ENCODE results near the gene PLEKHG3. TPM values are rescaled to one million over a fixed set of nuclear protein-coding genes. Genes with fewer than 3 reads are reported as not detected.

PLEKHG3 gene
- total RNA-seq, 5 donors from 2014 or later (not counting 1 experiment from before 2014, with no cell fraction given), result 12.4 to 58.2 (median 27.3) TPM

GRCh38 chr14:64759555-64759938 lies 55.3 kb downstream of the PLEKHG3 start:
- ChIA-PET POLR2A (no interaction called here), CTCF (interaction anchor here (0.6 to 1.3 kb wide), 4 partner anchors 9 to 134 kb away, joined by 3 to 4 read pairs (median 3); no protein-coding TSS in a partner anchor)
- Mint-ChIP-seq H3K27ac (peak overlapping the region in 1 of 2 donors; percentile 49), H3K4me1 (peaks cover 17 to 98% (median 82%) of the 10 kb centered on the region in 3 donors), H3K9me3 (no peaks in the 10 kb centered on the region), H3K27me3 (peaks cover 0 to 6% of the 10 kb centered on the region in 2 donors), H3K4me3 (no peak overlapping the region), H3K36me3 (no peaks in the 10 kb centered on the region)
- peak overlapping the region; percentile 80 for H3K27ac ChIP-seq (ENCODE audit: low read length)
- ATAC-seq (replicated peaks in 1 of 4) (no peak), DNase-seq (no peak)
- no peaks in the 10 kb centered on the region for H3K36me3 ChIP-seq (ENCODE audit: control insufficient read depth in 2 of 2, extremely low read depth in 1 of 2, insufficient read depth in 1 of 2, low read length in 1 of 2)
- 89% methylated on average over 6 of the region's 6 CpGs for WGBS (ENCODE audit: insufficient coverage)
- no peaks in the 10 kb centered on the region for H3K9me3 ChIP-seq
- H3K4me1 ChIP-seq (ENCODE audit: control insufficient read depth in 1 of 2, extremely low read depth in 1 of 2, insufficient read depth in 2 of 2, low read length in 2 of 2), result peaks cover 0 to 95% of the 10 kb centered on the region in 2 experiments
- H3K4me3 ChIP-seq (ENCODE audit: control insufficient read depth in 1 of 2, extremely low read depth in 1 of 2, low read length in 1 of 2), result no peak overlapping the region
- peaks cover 0 to 14% of the 10 kb centered on the region in 2 experiments for H3K27me3 ChIP-seq (replicated peaks in 1 of 2; ENCODE audit: control insufficient read depth in 2 of 2, extremely low read depth in 1 of 2, insufficient read depth in 2 of 2, low read length in 1 of 2)

GRCh38 chr14:64760146-64760755 lies 56.0 kb downstream of the PLEKHG3 start:
- POLR2A ChIA-PET, result no interaction called here
- Mint-ChIP-seq H3K9me3 (no peaks in the 10 kb centered on the region), H3K36me3 (no peaks in the 10 kb centered on the region), H3K27ac (peak overlapping the region in 1 of 2 donors; percentile 46), H3K4me3 (no peak overlapping the region), H3K27me3 (peaks cover 0 to 3% of the 10 kb centered on the region in 2 donors), H3K4me1 (peaks cover 21 to 95% (median 81%) of the 10 kb centered on the region in 3 donors)
- Histone ChIP-seq H3K4me3 (ENCODE audit: control insufficient read depth in 1 of 2, extremely low read depth in 1 of 2, low read length in 1 of 2) (no peak overlapping the region), H3K27me3 (replicated peaks in 1 of 2; ENCODE audit: control insufficient read depth in 2 of 2, extremely low read depth in 1 of 2, insufficient read depth in 2 of 2, low read length in 1 of 2) (peaks cover 0 to 17% of the 10 kb centered on the region in 2 experiments), H3K9me3 (no peaks in the 10 kb centered on the region), H3K27ac (ENCODE audit: low read length) (no peak overlapping the region), H3K36me3 (ENCODE audit: control insufficient read depth in 2 of 2, extremely low read depth in 1 of 2, insufficient read depth in 1 of 2, low read length in 1 of 2) (no peaks in the 10 kb centered on the region), H3K4me1 (ENCODE audit: control insufficient read depth in 1 of 2, extremely low read depth in 1 of 2, insufficient read depth in 2 of 2, low read length in 2 of 2) (peaks cover 0 to 93% of the 10 kb centered on the region in 2 experiments)
- 42% methylated on average over 5 of the region's 8 CpGs for WGBS (ENCODE audit: insufficient coverage)
- DNase-seq (peak in 33 of 35 experiments; percentile 9 to 74 (median 46)), ATAC-seq (replicated peaks in 1 of 4) (no peak)
- CTCF ChIA-PET, result interaction anchor here (0.6 to 1.3 kb wide), 3 partner anchors 8 to 132 kb away, joined by 3 read pairs; no protein-coding TSS in a partner anchor

GRCh38 chr14:64760916-64761315 lies 56.7 kb downstream of the PLEKHG3 start:
- H3K9me3 ChIP-seq, result no peaks in the 10 kb centered on the region
- H3K4me3 ChIP-seq (ENCODE audit: control insufficient read depth in 1 of 2, extremely low read depth in 1 of 2, low read length in 1 of 2), result no peak overlapping the region
- 89% methylated on average over 5 of the region's 5 CpGs for WGBS (ENCODE audit: insufficient coverage)
- H3K36me3 Mint-ChIP-seq, result no peaks in the 10 kb centered on the region
- no peak overlapping the region for H3K27ac ChIP-seq (ENCODE audit: low read length)
- peaks cover 0 to 87% of the 10 kb centered on the region in 2 experiments for H3K4me1 ChIP-seq (ENCODE audit: control insufficient read depth in 1 of 2, extremely low read depth in 1 of 2, insufficient read depth in 2 of 2, low read length in 2 of 2)
- peaks cover 0 to 18% of the 10 kb centered on the region in 2 experiments for H3K27me3 ChIP-seq (replicated peaks in 1 of 2; ENCODE audit: control insufficient read depth in 2 of 2, extremely low read depth in 1 of 2, insufficient read depth in 2 of 2, low read length in 1 of 2)
- H3K36me3 ChIP-seq (ENCODE audit: control insufficient read depth in 2 of 2, extremely low read depth in 1 of 2, insufficient read depth in 1 of 2, low read length in 1 of 2), result no peaks in the 10 kb centered on the region
- no peak for ATAC-seq (replicated peaks in 1 of 4)
- DNase-seq, result no peak
- peaks cover 26 to 90% (median 74%) of the 10 kb centered on the region in 3 donors for H3K4me1 Mint-ChIP-seq
- ChIA-PET POLR2A (no interaction called here), CTCF (interaction anchor here (0.8 to 1.0 kb wide), 2 partner anchors 14 to 64 kb away, joined by 4 read pairs; no protein-coding TSS in a partner anchor)
- peak overlapping the region in 1 of 2 donors; percentile 36 for H3K27ac Mint-ChIP-seq
- no peak overlapping the region for H3K4me3 Mint-ChIP-seq
- peaks cover 0 to 3% of the 10 kb centered on the region in 2 donors for H3K27me3 Mint-ChIP-seq
- H3K9me3 Mint-ChIP-seq, result no peaks in the 10 kb centered on the region

- Mint-ChIP-seq H3K4me3 (no peak overlapping the region), H3K4me1 (peaks cover 30 to 87% (median 69%) of the 10 kb centered on the region in 3 donors), H3K27me3 (peaks cover 0 to 3% of the 10 kb centered on the region in 2 donors), H3K27ac (peak overlapping the region in 1 of 2 donors; percentile 6), H3K9me3 (no peaks in the 10 kb centered on the region), H3K36me3 (no peaks in the 10 kb centered on the region)
- Histone ChIP-seq H3K9me3 (no peaks in the 10 kb centered on the region), H3K27ac (ENCODE audit: low read length) (no peak overlapping the region), H3K27me3 (replicated peaks in 1 of 2; ENCODE audit: control insufficient read depth in 2 of 2, extremely low read depth in 1 of 2, insufficient read depth in 2 of 2, low read length in 1 of 2) (peaks cover 0 to 18% of the 10 kb centered on the region in 2 experiments), H3K36me3 (ENCODE audit: control insufficient read depth in 2 of 2, extremely low read depth in 1 of 2, insufficient read depth in 1 of 2, low read length in 1 of 2) (no peaks in the 10 kb centered on the region), H3K4me1 (ENCODE audit: control insufficient read depth in 1 of 2, extremely low read depth in 1 of 2, insufficient read depth in 2 of 2, low read length in 2 of 2) (peaks cover 0 to 82% of the 10 kb centered on the region in 2 experiments), H3K4me3 (ENCODE audit: control insufficient read depth in 1 of 2, extremely low read depth in 1 of 2, low read length in 1 of 2) (no peak overlapping the region)
- POLR2A ChIA-PET, result interaction anchor here in 1 of 2 donors (1.0 kb wide), 1 partner anchor 89 kb away, joined by 3 read pairs; no protein-coding TSS in a partner anchor
- no peak for ATAC-seq (replicated peaks in 1 of 4)
- CTCF ChIA-PET, result interaction anchor here (0.8 to 1.2 kb wide), 8 partner anchors 11 to 332 kb away, joined by 3 to 8 read pairs (median 4); no protein-coding TSS in a partner anchor
- 78% methylated on average over 1 of the region's 5 CpGs for WGBS (ENCODE audit: insufficient coverage)
- no peak for DNase-seq
These were observed 57.3 kb downstream of the PLEKHG3 start for GRCh38 chr14:64761441-64762043.

- H3K27me3 ChIP-seq (replicated peaks in 1 of 2; ENCODE audit: control insufficient read depth in 2 of 2, extremely low read depth in 1 of 2, insufficient read depth in 2 of 2, low read length in 1 of 2), result peaks cover 0 to 18% of the 10 kb centered on the region in 2 experiments
- Mint-ChIP-seq H3K9me3 (no peaks in the 10 kb centered on the region), H3K4me3 (no peak overlapping the region), H3K4me1 (peaks cover 30 to 79% (median 62%) of the 10 kb centered on the region in 3 donors), H3K27ac (peak overlapping the region in 1 of 2 donors; percentile 12), H3K27me3 (peaks cover 0 to 3% of the 10 kb centered on the region in 2 donors), H3K36me3 (no peaks in the 10 kb centered on the region)
- 63% methylated on average over 14 of the region's 19 CpGs for WGBS (ENCODE audit: insufficient coverage)
- no peak for ATAC-seq (replicated peaks in 1 of 4)
- POLR2A ChIA-PET, result interaction anchor here (0.6 to 1.0 kb wide), 2 partner anchors 40 to 90 kb away, joined by 3 read pairs; no protein-coding TSS in a partner anchor
- CTCF ChIA-PET, result interaction anchor here (0.6 to 1.2 kb wide), 9 partner anchors 10 to 750 kb away, joined by 3 to 8 read pairs (median 3); no protein-coding TSS in a partner anchor
- H3K27ac ChIP-seq (ENCODE audit: low read length), result no peak overlapping the region
- peak in 25 of 35 experiments; percentile 10 to 63 (median 34) for DNase-seq
- peaks cover 0 to 74% of the 10 kb centered on the region in 2 experiments for H3K4me1 ChIP-seq (ENCODE audit: control insufficient read depth in 1 of 2, extremely low read depth in 1 of 2, insufficient read depth in 2 of 2, low read length in 2 of 2)
- no peaks in the 10 kb centered on the region for H3K9me3 ChIP-seq
- no peak overlapping the region for H3K4me3 ChIP-seq (ENCODE audit: control insufficient read depth in 1 of 2, extremely low read depth in 1 of 2, low read length in 1 of 2)
- no peaks in the 10 kb centered on the region for H3K36me3 ChIP-seq (ENCODE audit: control insufficient read depth in 2 of 2, extremely low read depth in 1 of 2, insufficient read depth in 1 of 2, low read length in 1 of 2)
These were observed 58.1 kb downstream of the PLEKHG3 start for GRCh38 chr14:64762044-64763034.
